Placental pericyte (primary cell): Measurements from ENCODE around the gene PRRC2A. TPM values are rescaled to one million over a fixed set of nuclear protein-coding genes. Genes with fewer than 3 reads are reported as not detected.

Source experiments
- small RNA-seq: library from RNA; depleted of rRNA; stranded (forward); fragments of <200 nt; gene quantifications from one replicate; pipeline ENCODE3, GENCODE V24; 2012; ENCODE audit warnings: low replicate concordance
- total RNA-seq: library from RNA; depleted of rRNA; stranded (reverse); fragments of >200 nt; gene quantifications from 2 replicates; pipeline ENCODE4 v1.2.3, GENCODE V29; 2012

PRRC2A gene
- total RNA-seq, 1 donor: 105 TPM

Small RNAs within 50 kb of the gene (small RNA-seq; reads per million reads assigned to genes)
- gene MIR6832: not detected
- gene RF00019: not detected
- 127 reads per million, percentile 99 among the genes with 10 or more reads in this experiment for gene SNORA38
- not detected for gene UQCRHP1

Other genes starting within 250 kb of the PRRC2A start
- gene MICA, start 217.1 kb upstream of the PRRC2A start, total RNA-seq: 32.2 and 48.0 TPM in 2 replicates
- gene MICB, start 122.6 kb upstream of the PRRC2A start, total RNA-seq: 22.5 and 49.2 TPM in 2 replicates
- gene MCCD1, start 91.8 kb upstream of the PRRC2A start, total RNA-seq: not detected in 2 replicates
- 317 and 546 TPM in 2 replicates for gene DDX39B, start 78.7 kb upstream of the PRRC2A start, total RNA-seq
- gene ATP6V1G2, start 74.1 kb upstream of the PRRC2A start, total RNA-seq: 0.43 and 1.5 TPM in 2 replicates
- gene NFKBIL1, start 73.1 kb upstream of the PRRC2A start, total RNA-seq: 19.9 and 35.5 TPM in 2 replicates
- gene LTA, start 48.4 kb upstream of the PRRC2A start, total RNA-seq: not detected in 2 replicates
- under 0.01 and 0.29 TPM in 2 replicates for gene TNF, start 45.1 kb upstream of the PRRC2A start, total RNA-seq
- not detected in 2 replicates for gene LTB, start 38.3 kb upstream of the PRRC2A start, total RNA-seq
- gene LST1, start 34.4 kb upstream of the PRRC2A start, total RNA-seq: not detected in 2 replicates
- not detected in 2 replicates for gene NCR3, start 27.7 kb upstream of the PRRC2A start, total RNA-seq
- gene AIF1, start 5.5 kb upstream of the PRRC2A start, total RNA-seq: not detected in 2 replicates
- gene BAG6, start 31.9 kb downstream of the PRRC2A start, total RNA-seq: 185 and 217 TPM in 2 replicates
- 0.72 and 3.3 TPM in 2 replicates for gene APOM, start 35.2 kb downstream of the PRRC2A start, total RNA-seq
- 17.1 and 25.5 TPM in 2 replicates for gene C6orf47, start 40.1 kb downstream of the PRRC2A start, total RNA-seq
- gene GPANK1, start 44.3 kb downstream of the PRRC2A start, total RNA-seq: 20.0 and 22.8 TPM in 2 replicates
- 198 and 356 TPM in 2 replicates for gene CSNK2B, start 45.4 kb downstream of the PRRC2A start, total RNA-seq
- 5.2 and 8.3 TPM in 2 replicates for gene LY6G5B, start 49.3 kb downstream of the PRRC2A start, total RNA-seq
- 0.66 and 2.7 TPM in 2 replicates for gene LY6G5C, start 60.4 kb downstream of the PRRC2A start, total RNA-seq
- gene ABHD16A, start 82.6 kb downstream of the PRRC2A start, total RNA-seq: 48.6 and 51.0 TPM in 2 replicates
- not detected in 2 replicates for gene LY6G6F, start 86.2 kb downstream of the PRRC2A start, total RNA-seq
- gene LY6G6D, start 94.6 kb downstream of the PRRC2A start, total RNA-seq: not detected in 2 replicates
- gene LY6G6C, start 101.0 kb downstream of the PRRC2A start, total RNA-seq: not detected in 2 replicates
- not detected in 2 replicates for gene MPIG6B, start 102.7 kb downstream of the PRRC2A start, total RNA-seq
- 36.5 and 45.7 TPM in 2 replicates for gene DDAH2, start 108.6 kb downstream of the PRRC2A start, total RNA-seq
- gene CLIC1, start 115.8 kb downstream of the PRRC2A start, total RNA-seq: 585 and 1,126 TPM in 2 replicates
- 7.0 and 26.8 TPM in 2 replicates for gene MSH5, start 119.3 kb downstream of the PRRC2A start, total RNA-seq
- 0.44 and 1.1 TPM in 2 replicates for gene SAPCD1, start 141.9 kb downstream of the PRRC2A start, total RNA-seq
- gene VWA7, start 156.6 kb downstream of the PRRC2A start, total RNA-seq: 0.14 and 0.44 TPM in 2 replicates
- gene VARS1, start 175.0 kb downstream of the PRRC2A start, total RNA-seq: 51.6 and 105 TPM in 2 replicates
- gene LSM2, start 186.3 kb downstream of the PRRC2A start, total RNA-seq: 19.9 and 54.0 TPM in 2 replicates
- 0.72 and 0.88 TPM in 2 replicates for gene HSPA1L, start 194.6 kb downstream of the PRRC2A start, total RNA-seq
- 81.4 and 101 TPM in 2 replicates for gene HSPA1A, start 194.8 kb downstream of the PRRC2A start, total RNA-seq
- 78.3 and 86.0 TPM in 2 replicates for gene HSPA1B, start 207.0 kb downstream of the PRRC2A start, total RNA-seq
- gene NEU1, start 242.1 kb downstream of the PRRC2A start, total RNA-seq: 84.3 and 201 TPM in 2 replicates